ENCODE results near the gene SCYL1. TPM values are rescaled to one million over a fixed set of nuclear protein-coding genes. Genes with fewer than 3 reads are reported as not detected.

Gene SCYL1
- total RNA-seq, 2 experiments from 2014 or later = 56.8 to 62.9 TPM

DNA sequence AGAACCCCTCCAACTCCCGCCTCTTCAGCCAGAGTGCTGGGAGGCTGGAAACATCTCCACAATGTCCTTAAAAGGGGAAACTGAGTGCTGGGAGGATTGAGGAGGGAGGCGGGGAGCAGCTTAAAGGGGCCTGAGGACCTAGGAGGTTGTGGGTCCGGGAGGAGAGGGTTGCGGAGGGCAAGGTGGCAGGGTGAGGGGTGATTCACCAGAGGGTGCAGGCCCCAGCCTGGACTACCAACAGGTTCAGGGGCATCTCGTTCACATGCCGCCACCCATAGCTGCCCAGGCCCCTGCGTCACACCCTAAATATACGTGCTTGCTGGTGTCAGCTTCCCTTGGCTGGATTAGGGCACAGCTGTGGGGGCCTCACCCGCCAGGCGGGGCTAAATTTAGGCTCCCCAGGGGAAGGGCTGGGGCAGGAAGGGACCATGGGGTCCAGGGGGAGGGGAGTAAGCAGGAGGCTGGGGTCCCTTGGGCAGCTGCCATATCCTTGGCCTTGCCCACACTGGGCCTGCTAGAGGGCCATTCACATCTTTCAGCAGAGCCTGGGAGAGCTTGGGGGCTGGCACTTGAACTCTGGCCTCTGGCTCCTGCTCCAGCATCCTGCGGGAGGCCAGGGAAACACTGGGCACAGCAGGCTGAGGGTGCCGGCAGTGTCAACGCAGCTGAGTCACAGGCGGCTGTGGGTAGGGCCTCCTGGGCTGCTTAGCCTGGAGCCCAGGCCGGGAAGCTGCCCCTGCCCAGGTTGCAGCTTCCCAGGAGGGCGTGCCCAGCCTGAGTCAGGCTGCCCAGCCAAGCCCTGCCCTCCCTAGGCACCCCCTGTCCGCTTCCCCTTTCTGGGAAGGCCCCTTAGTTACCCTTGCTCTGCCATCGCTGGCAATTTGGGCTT is 52.2 kb downstream of the SCYL1 start:
- DNase-seq (ENCODE audit: low spot score) = peak; percentile 64
- Histone ChIP-seq H3K4me1 (ENCODE audit: insufficient read depth, low read length, poor library complexity, severe bottlenecking) (peaks cover 44% of the 10 kb centered on the region), H3K27ac (ENCODE audit: low read depth, low read length, poor library complexity, severe bottlenecking) (peak overlapping the region; percentile 54), H3K79me2 (ENCODE audit: insufficient read depth, low read depth, low read length) (peaks cover 11% of the 10 kb centered on the region; the same call in 1 of the 2 replicates), H3K9me2 (ENCODE audit: insufficient read depth, low read length) (no peaks in the 10 kb centered on the region), H3K36me3 (ENCODE audit: insufficient read depth, low read length) (peaks cover 29% of the 10 kb centered on the region), H3K9me3 (ENCODE audit: low read length) (no peaks in the 10 kb centered on the region), H3K4me2 (ENCODE audit: low read length) (peak overlapping the region; percentile 94), H2AFZ (ENCODE audit: low read length) (no peak overlapping the region), H4K20me1 (ENCODE audit: insufficient read depth, low read length) (no peaks in the 10 kb centered on the region), H3K4me3 (ENCODE audit: low read depth, low read length, poor library complexity, severe bottlenecking) (peak overlapping the region; percentile 94)
- ChIA-PET POLR2A (interaction anchor here (0.7 to 2.7 kb wide), 5 partner anchors 11 to 244 kb away, joined by 3 to 17 read pairs (median 4); partner anchors contain the start of genes DPF2 and PCNX3), CTCF (ENCODE audit: unreplicated experiment) (interaction anchor here (0.6 to 2.1 kb wide), 4 partner anchors 11 to 264 kb away, joined by 3 to 11 read pairs (median 4); no protein-coding TSS in a partner anchor)
- BruUV-seq (replicated peaks) = no TSS peak
- intact Hi-C loops (cut with micrococcal nuclease; ENCODE audit: unreplicated experiment) = loop anchor here (10.0 kb wide), 1 partner anchor 722 kb away; no protein-coding TSS in a partner anchor
- TF ChIP-seq CTCF (conservative IDR thresholded peaks at IDR 0.05; ENCODE audit: low read length) = no peak
- no peak for TF ChIP-seq EZH2phosphoT487 (IDR thresholded peaks at IDR 0.05; ENCODE audit: borderline replicate concordance, low read depth, low read length)

DNA sequence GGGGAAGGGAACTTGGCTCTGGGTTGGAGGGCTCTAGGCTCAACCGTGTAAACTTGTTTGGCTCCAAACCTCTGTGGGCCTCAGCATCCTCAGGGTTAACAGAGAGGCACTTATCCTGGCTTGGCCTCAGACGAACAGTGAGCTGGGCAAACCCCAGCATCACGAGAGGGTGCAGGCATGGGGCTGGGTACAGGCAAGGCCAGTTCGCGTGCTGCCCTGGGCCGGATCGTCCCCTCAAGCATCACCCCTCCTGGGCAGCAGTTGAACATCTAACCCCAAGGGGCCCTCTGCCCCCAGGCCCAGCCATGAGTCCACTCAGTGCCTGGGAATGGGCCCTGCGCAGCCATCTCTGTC is 52.9 kb downstream of the SCYL1 start:
- peaks cover 9% of the 10 kb centered on the region; the same call in 1 of the 2 replicates for H3K79me2 ChIP-seq (ENCODE audit: insufficient read depth, low read depth, low read length)
- CTCF ChIA-PET (ENCODE audit: unreplicated experiment) = interaction anchor here (1.1 to 2.1 kb wide), 2 partner anchors 10 to 16 kb away, joined by 4 to 11 read pairs; no protein-coding TSS in a partner anchor
- H3K9me2 ChIP-seq (ENCODE audit: insufficient read depth, low read length) = no peaks in the 10 kb centered on the region
- no peak overlapping the region for H2AFZ ChIP-seq (ENCODE audit: low read length)
- intact Hi-C loops (cut with micrococcal nuclease; ENCODE audit: unreplicated experiment) = loop anchor here (10.0 kb wide), 1 partner anchor 723 kb away; no protein-coding TSS in a partner anchor
- peak overlapping the region; percentile 54 for H3K27ac ChIP-seq (ENCODE audit: low read depth, low read length, poor library complexity, severe bottlenecking)
- POLR2A ChIA-PET = interaction anchor here (0.5 to 2.7 kb wide), 3 partner anchors 10 to 37 kb away, joined by 3 to 17 read pairs (median 4); partner anchors contain the start of gene PCNX3
- peak overlapping the region; percentile 94 for H3K4me3 ChIP-seq (ENCODE audit: low read depth, low read length, poor library complexity, severe bottlenecking)
- no peak for DNase-seq (ENCODE audit: low spot score)
- H3K36me3 ChIP-seq (ENCODE audit: insufficient read depth, low read length) = peaks cover 29% of the 10 kb centered on the region
- H3K4me1 ChIP-seq (ENCODE audit: insufficient read depth, low read length, poor library complexity, severe bottlenecking) = peaks cover 43% of the 10 kb centered on the region
- no peaks in the 10 kb centered on the region for H4K20me1 ChIP-seq (ENCODE audit: insufficient read depth, low read length)
- H3K9me3 ChIP-seq (ENCODE audit: low read length) = no peaks in the 10 kb centered on the region
- no TSS peak for BruUV-seq (replicated peaks)
- TF ChIP-seq CTCF (conservative IDR thresholded peaks at IDR 0.05; ENCODE audit: low read length) = no peak
- H3K4me2 ChIP-seq (ENCODE audit: low read length) = peak overlapping the region; percentile 94
